NCI-H82 (cell line): ENCODE results near the gene NDEL1.

Experiments used
- DNase-seq: peaks from one replicate; lab custom pipeline; 2025; lab: John Stamatoyannopoulos, UW

The NDEL1 gene

GRCh38 chr17:8413938-8414337 is 21.7 kb upstream of the NDEL1 start:
- DNase-seq = no peak

DNA sequence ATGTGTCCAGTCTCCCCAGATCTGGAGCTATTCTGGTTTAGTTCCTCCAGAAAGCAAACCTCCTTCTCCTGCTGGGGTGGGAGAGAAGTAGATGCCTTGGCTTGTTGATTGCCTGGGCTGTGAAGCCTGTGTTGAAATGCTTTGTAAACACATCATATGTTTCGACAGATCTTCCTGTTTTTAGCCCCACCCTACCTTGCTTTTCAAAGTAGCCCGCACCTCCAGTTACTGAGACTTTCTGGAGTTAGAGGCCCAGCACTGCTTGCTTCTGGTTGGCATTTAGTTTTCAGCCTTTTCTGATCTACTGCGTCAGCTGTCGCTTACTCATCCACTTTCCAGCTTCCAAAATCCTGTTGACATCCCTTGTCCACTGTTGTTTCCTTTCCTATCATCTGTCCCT is 17.9 kb upstream of the NDEL1 start:
- DNase-seq = no peak

GRCh38 chr17:8418471-8418870 is 17.2 kb upstream of the NDEL1 start:
- DNase-seq = no peak

DNA sequence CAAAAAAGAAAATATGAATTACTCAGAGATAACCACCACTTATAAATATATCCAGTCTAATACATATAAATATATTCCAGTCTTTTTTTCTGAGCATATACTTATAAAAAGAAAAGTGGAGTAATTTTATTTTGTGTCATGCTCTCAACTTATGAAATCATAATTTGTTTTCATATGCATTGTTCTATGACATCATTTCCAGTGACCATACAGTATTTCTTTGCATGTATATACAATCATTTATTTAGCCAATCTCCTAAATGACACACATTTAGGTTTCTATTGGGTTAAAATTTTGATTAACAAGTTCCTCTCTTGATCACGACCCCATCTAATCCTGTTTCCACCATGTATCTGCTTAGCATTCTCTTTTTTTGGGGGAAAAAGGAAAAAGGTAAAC is 16.4 kb upstream of the NDEL1 start:
- DNase-seq = no peak

- DNase-seq = peak; percentile 22
Observed at GRCh38 chr17:8420041-8420934, 15.4 kb upstream of the NDEL1 start.

DNA sequence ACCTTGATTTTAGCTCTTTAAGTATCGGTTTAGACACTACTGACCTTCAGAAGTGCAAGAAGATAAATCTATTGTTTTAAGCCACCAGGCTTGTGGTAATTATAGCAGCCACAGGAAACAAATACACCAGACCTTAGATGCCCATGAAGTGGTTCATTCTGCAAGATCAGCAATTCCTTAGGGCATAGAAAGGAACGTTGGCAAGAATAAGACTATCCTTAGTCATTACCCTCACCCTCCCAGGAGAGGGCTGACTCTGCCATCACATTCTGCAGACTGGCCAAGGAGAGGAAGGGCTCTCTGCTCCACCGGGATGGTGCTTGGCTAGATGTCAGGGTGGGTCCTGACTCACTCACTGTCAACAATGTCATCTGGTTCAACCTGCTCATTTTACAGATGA is 14.1 kb upstream of the NDEL1 start:
- no peak for DNase-seq

DNA sequence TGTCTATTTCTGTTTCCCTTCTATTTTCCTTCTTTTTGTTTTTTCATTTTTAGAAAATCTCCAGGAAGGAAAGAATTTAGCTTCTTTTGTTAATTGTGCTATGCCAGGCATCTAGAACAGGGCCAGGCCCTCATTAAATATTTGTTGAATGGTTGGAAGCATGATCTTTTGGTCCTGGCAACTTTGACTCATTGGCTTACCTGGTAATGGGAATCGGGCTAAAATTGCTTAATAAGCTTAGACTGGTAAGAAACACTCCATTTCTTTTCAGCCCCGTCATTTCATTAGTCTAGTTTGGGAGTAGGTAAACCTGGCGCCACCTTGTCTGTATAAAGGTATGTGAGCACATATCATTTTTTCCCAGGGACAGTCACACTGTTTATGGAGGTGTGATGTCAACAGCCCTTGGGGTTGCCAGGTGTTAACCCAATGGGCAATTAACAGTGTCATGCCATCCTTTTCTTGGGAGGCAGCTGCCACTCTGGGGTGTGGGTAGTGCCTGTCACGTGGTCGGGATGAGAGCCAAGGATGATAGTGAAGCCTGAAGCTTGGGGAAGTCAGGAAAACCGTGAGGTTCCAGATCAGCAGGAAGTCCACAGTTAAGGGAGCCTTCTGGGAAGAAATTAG is 9.5 kb upstream of the NDEL1 start:
- no peak for DNase-seq

DNA sequence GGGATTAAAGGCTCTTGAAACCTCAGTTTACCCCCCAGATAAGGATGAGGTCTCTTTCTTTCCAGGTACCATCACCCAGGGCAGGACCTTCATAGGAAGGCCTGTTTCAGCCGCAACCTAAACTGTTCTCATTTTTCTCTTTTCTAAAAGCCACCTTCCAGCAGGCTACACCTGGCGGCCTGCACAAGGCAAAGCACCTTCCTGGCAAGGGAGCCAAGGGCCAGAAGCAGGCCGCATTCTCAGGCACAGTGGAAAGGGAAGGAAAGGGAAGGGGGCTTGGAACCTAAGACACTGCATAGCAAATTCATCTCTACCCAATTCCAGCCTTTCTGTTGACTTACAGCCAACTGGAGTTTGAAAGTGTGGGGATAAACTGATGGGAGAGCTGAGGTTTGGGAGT is 8.9 kb upstream of the NDEL1 start:
- no peak for DNase-seq

- no peak for DNase-seq
Observed at GRCh38 chr17:8430966-8431365, 4.7 kb upstream of the NDEL1 start.

DNA sequence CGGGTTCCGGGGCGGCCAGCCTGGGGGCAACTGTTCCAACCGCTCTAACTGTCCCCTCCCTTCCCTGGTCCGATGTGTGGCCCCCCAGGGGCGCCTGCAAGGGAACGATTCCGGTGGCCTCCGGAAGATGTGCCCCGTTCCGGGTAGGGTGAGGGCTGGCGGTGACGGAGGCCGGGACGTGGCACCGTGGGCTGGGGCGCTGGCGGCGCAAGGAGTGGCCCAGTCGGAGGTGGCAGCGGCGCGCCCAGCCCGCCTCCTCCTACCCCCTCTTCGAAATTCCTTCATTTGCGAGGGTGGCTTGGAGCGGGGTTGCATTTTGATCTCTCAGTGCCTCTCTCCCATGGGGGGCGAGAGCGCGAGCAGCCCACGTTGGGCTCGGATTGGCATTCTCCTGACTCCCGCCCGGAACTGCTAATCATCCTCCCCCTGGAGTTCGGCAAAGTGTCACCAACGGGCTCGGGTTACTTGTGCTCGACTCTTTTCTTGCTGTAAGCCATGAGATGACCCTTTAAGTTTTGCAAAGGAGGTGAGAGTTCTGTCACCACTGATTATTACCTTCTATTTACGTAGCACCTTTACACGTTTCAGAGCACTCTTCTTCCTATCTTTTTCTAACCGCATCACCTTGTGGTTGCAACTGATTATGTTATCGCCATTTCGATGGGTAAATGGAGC is 622 bp downstream of the NDEL1 start:
- DNase-seq = peak; percentile 79

DNA sequence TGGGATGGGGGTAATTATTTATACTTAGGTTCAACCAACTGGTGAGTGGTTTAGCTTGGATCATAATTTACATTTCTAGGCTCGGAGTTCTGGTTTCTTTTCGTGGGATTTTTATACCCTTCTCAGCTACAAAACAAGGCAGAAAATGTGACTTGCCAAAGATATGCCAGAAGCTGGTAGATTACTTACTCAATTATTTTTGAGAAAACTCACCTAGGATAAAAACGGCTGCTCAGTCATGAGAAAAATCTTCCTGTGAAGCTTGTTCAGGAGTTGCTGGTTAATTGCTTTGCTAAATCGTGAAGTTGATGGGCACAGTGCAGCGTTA is 1.1 kb downstream of the NDEL1 start:
- DNase-seq = no peak

DNA sequence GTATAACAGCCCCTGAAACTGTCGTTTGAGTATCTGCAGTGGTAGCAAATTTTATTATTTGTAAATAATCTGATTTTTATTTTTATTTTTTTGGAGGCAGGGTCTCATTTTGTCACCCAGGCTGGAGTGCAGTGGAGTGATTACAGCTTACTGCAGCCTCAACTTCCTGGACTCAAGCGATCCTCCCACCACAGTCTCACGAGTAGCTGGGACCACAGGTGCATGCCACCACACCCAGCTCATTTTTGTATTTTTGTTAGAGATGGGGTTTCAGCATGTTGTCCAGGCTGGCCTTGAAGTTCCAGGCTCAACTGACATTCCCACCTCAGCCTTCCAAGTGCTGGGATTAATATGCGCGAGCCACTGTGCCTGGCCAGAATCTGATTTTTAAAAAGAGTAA is 2.8 kb downstream of the NDEL1 start:
- DNase-seq = no peak

DNA sequence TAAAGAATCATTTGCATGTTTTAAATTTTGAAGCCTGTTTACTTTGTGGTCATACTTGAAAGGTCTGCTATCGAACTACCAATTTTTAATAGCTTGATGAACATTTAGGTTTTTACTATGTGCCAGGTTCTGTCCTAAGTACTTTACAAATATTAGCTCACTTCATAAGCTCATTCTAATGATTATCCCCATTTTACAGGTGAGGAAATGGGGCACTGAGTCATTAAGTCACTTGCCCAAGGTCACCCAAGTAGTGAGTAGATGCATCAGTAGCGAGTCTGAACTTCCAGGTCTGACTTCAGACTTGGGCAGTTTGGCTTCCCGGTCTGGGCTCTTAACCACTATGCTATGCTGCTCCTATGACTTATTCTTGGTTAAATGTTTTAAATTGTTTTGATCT is 4.0 kb downstream of the NDEL1 start:
- DNase-seq = no peak

DNA sequence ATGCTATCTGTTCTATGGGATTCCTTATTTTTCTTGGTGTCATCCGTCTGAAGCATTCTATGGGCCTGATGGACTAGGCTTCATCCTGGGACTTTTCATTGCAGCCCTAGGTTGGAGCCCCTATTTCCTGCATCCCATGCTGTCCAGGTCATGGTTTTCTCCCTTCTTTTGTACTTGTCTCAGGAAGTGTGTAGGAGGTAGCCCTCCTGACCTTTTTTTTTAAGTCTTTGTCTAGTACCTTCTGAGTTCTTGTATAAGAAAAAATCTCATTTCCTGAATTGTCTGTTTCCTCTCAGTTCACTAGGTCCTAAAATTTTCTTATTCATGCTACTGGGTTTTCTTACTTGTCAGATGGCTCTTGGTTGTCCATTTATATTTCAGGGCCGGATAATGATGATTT is 6.0 kb downstream of the NDEL1 start:
- no peak for DNase-seq

DNA sequence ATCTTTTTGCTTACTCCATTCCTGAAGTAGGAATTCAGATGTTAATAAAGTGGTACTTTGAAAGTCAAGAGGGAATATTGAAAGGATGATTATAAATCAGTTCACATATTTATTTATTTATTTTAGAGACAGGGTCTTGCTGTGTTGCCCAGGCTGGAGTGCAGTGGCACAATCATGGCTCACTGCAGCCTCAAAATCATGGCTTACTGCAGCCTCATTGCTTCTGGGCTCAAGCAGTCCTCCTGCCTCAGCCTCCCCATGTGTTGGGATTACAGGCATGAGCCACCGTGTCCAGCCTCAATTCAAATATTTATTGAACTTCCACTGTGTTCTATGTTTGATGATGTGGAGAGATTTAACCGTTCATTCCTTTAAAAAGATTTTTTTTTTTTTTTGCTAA is 6.6 kb downstream of the NDEL1 start:
- no peak for DNase-seq

DNA sequence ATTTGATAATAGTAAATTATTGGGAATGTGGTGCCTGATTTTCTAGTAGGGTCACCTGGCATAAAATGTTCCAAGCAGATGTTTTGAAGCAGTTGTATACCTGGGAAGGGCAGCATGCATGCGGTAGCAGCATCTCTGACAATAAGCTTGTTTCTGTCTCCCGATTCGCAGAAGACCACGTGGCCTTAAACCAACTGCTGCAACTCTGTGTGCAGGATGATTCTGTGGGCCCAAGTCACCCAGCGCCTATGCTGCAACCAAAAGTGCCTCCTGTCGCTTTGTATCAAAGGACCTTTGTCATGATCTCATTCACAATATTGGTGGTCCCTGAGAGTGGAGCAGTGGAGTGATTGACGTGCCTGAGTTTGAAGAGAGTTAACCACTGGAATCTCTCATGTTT is 8.1 kb downstream of the NDEL1 start:
- DNase-seq = peak; percentile 5

GRCh38 chr17:8444494-8444893 is 8.8 kb downstream of the NDEL1 start:
- DNase-seq = no peak

- DNase-seq = no peak
Observed at GRCh38 chr17:8445536-8445935, 9.9 kb downstream of the NDEL1 start.

- peak; percentile 43 for DNase-seq
Observed at GRCh38 chr17:8447799-8448198, 12.1 kb downstream of the NDEL1 start.

DNA sequence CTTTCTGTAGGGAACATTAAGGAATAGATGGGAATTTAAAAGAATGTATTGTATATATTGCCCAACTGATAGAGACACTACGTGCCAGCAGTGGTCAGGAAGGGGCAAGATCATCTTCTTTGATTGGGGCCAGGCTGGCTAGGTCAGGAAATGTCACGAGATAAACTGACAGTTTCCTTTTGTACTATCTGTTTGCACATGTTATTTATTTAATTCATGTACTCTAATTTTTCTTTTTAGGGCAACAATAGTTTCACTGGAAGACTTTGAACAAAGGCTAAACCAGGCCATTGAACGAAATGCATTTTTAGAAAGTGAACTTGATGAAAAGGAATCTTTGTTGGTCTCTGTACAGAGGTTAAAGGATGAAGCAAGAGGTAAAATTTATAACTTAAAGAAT is 12.6 kb downstream of the NDEL1 start:
- DNase-seq = no peak

- DNase-seq = no peak
Observed at GRCh38 chr17:8451933-8452614, 16.4 kb downstream of the NDEL1 start.

- no peak for DNase-seq
Observed at GRCh38 chr17:8453326-8453725, 17.6 kb downstream of the NDEL1 start.
